HG03442 (cell line): ENCODE results near the gene CLEC2B.
"Not testable (repeated sequence)": the region's sequence is repeated elsewhere in the genome, so short reads cannot be mapped to it uniquely, and the experiment has no call there.

ENCODE experiments used
- ATAC-seq: cut with Tn5 transposase; IDR thresholded peaks from one replicate; pipeline ENCODE4 v1.9.1; 2021; ENCODE audit warnings: mild to moderate bottlenecking, moderate library complexity; ENCODE audit not compliant: unreplicated experiment

The CLEC2B gene

GRCh38 chr12:9869307-9870161 is at the start of gene CLEC2B:
Gene CLEC2B (minus strand): TSS chr12:9869354.
- no peak for ATAC-seq

DNA sequence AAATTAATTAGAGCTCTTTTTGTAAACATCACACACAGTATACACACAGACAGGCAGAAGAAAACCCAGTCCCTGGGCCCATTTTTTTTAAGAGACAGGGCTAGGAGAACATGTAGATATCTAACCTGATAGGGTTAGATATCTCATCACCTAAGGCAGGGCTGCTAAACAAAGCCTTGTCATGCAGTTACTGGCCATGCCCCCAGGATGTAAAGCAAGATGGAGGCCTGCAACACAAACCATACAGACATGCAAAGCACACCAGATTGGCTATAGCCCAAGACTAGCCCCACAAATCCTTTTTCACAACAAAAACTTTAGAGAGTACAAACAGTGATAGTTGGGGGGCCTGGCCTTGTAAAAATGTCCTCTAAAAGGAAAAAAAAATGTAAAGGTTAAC is 42.6 kb upstream of the CLEC2B start:
- ATAC-seq, result no peak

DNA sequence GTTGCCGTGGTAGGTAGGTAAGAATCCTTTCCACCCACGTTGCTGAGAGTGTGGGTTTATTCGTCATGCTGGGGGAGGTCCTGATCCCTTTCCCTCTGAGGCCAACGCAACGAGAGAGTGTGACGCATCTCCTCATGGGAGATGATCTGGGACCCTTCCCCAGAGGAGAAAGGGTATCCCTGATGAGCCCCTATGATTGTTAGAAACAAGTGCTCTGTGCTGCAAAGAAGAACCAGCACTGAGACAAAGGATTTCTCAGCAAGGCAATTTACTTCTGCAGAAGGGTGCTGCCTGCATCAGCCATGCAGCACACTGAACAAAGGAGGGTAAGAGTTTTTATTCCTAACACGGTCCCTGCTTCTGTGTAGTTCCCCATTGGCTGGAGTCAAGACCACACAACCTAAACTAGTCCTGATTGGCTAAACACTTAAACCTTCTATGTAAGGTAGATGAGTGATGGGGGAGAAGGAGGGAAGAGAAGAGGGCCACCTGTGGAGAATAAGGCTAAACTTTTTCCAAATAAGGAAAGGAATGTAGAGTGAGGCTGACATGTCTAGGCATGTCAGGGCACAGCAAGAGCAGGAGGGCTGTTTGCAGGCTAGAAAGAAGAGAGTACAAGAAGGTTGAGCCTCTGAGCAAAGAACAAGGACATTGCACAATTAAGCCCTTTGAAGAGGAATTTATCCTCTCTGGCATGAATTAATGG is 41.7 kb upstream of the CLEC2B start:
- no peak for ATAC-seq

GRCh38 chr12:9909724-9910123 is 40.6 kb upstream of the CLEC2B start:
- ATAC-seq, result no peak

DNA sequence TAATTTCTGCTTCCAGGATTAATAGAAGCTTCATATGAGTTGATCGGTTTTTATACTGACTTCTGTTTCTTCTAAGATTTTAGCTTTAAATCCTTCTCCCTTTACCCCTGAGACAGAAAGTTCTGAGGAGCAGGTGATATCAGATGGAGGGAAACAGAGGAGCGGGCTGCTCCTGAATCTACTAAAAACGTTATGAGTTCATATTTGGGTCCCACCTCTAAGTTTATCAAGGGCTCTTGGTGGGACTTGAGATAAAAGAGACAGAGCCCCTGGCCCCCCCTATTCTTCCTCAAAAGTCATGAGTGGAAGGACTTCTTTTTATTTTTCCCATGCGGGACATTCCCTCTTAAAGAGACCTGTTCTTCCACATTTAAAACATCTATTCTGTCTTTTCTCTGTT is 39.2 kb upstream of the CLEC2B start:
- ATAC-seq, result no peak

- no peak for ATAC-seq
These were observed 38.6 kb upstream of the CLEC2B start for GRCh38 chr12:9907769-9908168.

- ATAC-seq, result no peak
These were observed 37.7 kb upstream of the CLEC2B start for GRCh38 chr12:9906873-9907272.

- no peak for ATAC-seq
These were observed 33.5 kb upstream of the CLEC2B start for GRCh38 chr12:9902539-9903228.

DNA sequence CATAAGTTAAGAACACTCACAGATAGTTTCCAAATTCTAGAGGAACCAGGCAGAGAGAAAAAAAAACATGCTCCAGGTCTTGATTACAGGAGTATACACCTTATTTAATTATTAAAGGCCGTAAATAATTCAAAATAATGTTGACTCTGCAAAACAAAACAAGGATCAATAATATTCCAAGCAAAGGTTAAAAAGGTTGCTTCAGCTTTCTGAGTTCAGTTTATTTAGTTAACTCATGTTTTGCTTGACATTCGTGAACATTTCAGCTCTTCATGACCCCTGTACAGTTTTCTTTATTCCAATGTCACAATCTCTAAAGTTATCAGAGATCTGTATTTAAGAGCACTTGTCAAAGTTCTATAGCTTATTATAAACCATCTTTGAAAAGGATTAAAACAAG is 31.8 kb upstream of the CLEC2B start:
- no peak for ATAC-seq

- no peak for ATAC-seq
These were observed 30.1 kb upstream of the CLEC2B start for GRCh38 chr12:9899209-9899608.

- no peak for ATAC-seq
These were observed 28.4 kb upstream of the CLEC2B start for GRCh38 chr12:9897535-9897934.

GRCh38 chr12:9895215-9895971 is 26.2 kb upstream of the CLEC2B start:
- no peak for ATAC-seq

DNA sequence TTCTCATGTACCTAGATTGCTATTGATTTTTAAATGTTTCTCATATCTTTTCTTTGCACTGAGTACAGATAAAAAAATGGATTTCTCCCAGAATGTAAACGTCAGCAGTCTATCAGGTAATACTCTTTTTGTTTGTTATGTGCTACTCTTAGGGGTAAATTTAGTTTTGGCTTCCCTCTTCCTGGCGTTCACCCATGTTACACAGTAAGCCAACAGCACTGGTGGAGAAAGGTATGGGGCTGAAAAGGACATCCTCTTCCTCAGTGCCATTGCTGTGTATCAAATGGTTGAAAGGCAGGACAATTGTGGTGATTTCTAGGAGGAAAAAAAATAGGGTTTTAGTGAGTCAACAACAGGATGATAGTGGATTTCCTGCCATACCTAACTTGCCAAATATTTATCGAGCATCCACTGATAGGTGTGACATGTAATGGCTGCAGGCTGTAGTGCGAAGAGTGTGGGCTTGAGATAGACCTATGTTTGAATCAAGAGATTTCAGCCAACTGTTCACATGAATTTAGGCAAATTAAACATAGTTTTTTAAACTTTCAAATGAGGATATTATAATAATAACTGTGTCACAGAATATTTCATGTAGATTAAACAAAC is 19.6 kb upstream of the CLEC2B start:
- no peak for ATAC-seq

- ATAC-seq, result no peak
These were observed 14.0 kb upstream of the CLEC2B start for GRCh38 chr12:9883175-9883574.

- ATAC-seq, result no peak
These were observed 12.8 kb upstream of the CLEC2B start for GRCh38 chr12:9881988-9882387.

GRCh38 chr12:9881246-9881645 is 12.1 kb upstream of the CLEC2B start, which contains the start of gene KLRF2:
Gene KLRF2 (plus strand): TSS chr12:9881489. CDS start chr12:9881596, 107 bp downstream.
- no peak for ATAC-seq

- ATAC-seq, result no peak
These were observed 11.5 kb upstream of the CLEC2B start for GRCh38 chr12:9880532-9881078.

DNA sequence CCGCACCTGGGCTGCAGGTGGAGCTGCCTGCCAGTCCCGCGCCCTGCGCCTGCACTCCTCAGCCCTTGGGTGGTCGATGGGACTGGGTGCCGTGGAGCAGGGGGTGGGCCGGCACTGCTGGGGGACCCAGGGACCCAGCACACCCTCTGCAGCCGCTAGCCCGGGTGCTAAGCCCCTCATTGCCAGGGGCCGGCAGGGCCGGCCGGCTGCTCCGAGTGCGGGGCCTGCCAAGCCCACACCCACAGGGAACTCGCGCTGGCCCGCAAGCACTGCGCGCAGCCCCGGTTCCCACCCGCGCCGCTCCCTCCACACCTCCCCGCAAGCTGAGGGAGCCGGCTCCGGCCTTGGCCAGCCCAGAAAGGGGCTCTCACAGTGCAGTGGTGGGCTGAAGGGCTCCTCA is 7.0 kb upstream of the CLEC2B start:
- ATAC-seq, result not testable (repeated sequence)

GRCh38 chr12:9872742-9873141 is 3.6 kb upstream of the CLEC2B start:
- no peak for ATAC-seq

GRCh38 chr12:9872162-9872561 is 3.0 kb upstream of the CLEC2B start:
- ATAC-seq, result no peak
